Stimulated activated naive CD8-positive, alpha-beta T cell treated with anti-CD3 and anti-CD28 coated beads, Interleukin-15, amount 100 ng/mL, for 72 hours (primary cell): ENCODE data around the gene ADORA2A.
A peak's percentile ranks its signal among the peaks of the same experiment; 100 is the strongest.

ENCODE experiments used
- ATAC-seq: fragments of 150-1000 bp; cut with Tn5 transposase; 2 replicates; pipeline ENCODE4 v1.10.0; 2021; ENCODE audit warnings: mild to moderate bottlenecking, moderate library complexity
- DNase-seq, 2 donors: peaks; one replicate each; pipeline ENCODE4 v3.0.0; 2021 to 2022
- H3K27ac Mint-ChIP-seq, 2 donors: one replicate each; pipeline ENCODE4 v1.8.0; 2022; ENCODE audit warnings: mild to moderate bottlenecking in 2 of 2, mixed read lengths in 2 of 2, moderate library complexity in 2 of 2
- H3K27me3 Mint-ChIP-seq: one replicate; pipeline ENCODE4 v1.8.0; 2022; ENCODE audit warnings: mixed read lengths
- H3K4me1 Mint-ChIP-seq: one replicate; pipeline ENCODE4 v1.8.0; 2022; ENCODE audit warnings: mild to moderate bottlenecking, mixed read lengths
- H3K4me3 Mint-ChIP-seq, 2 donors: one replicate each; pipeline ENCODE4 v1.8.0; 2022; ENCODE audit warnings: mild to moderate bottlenecking in 2 of 2, mixed read lengths in 2 of 2, moderate library complexity in 1 of 2
- H3K9me3 Mint-ChIP-seq, 2 donors: one replicate each; pipeline ENCODE4 v1.8.0; 2022; ENCODE audit warnings: mixed read lengths in 2 of 2

ADORA2A gene

GRCh38 chr22:24400034-24400725 is 27.2 kb upstream of the ADORA2A start:
- Mint-ChIP-seq H3K27me3 (no peaks in the 10 kb centered on the region), H3K4me1 (peaks cover 59% of the 10 kb centered on the region), H3K27ac (peak overlapping the region in 1 of 2 donors; percentile 64), H3K9me3 (no peaks in the 10 kb centered on the region), H3K4me3 (no peak overlapping the region)
- ATAC-seq (peak; percentile 56), DNase-seq (no peak)

DNA sequence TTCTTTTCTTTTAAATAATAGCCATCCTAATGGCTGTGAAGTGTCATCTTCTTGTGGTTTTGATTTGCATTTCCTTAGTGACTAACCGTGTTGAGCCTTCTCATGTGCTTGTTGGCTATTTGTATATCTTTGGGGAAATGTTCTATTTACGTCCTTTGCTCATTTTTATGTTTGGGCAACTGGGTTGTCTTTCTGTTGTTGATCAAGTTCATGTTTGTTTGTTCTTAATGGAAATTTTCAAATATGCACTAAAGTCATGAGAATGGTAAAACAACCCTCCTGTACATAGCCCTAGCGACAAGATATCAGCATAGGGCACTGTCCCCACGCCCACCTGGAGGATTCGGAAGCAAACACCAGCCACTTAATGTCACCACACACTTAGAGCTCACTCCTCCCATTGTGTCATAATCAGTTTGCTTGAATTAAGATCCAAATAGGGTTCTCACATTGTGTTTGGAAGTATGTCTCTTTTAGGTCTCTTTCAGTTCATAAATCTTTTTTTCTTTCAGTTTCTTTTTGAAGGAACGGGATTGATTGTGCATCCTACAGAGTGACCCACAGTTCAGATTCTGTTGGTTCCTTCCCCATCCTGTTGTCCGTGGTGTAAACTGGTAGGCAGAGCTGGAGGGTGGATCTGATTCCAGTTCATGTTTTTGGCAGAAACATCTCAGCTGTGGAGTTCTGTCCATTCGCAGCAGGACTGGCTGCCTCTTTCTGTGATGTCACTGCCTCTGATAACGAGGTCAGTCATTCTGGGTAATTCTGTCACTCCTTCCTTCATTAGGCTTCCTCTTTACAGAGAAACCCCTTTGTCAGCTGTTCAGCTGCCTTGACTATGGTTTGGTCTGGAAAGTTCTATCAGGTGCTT is 26.4 kb upstream of the ADORA2A start:
- H3K9me3 Mint-ChIP-seq: no peaks in the 10 kb centered on the region
- no peaks in the 10 kb centered on the region for H3K27me3 Mint-ChIP-seq
- ATAC-seq (no peak), DNase-seq (no peak)
- peaks cover 63% of the 10 kb centered on the region for H3K4me1 Mint-ChIP-seq
- peak overlapping the region in 1 of 2 donors; percentile 7 for H3K4me3 Mint-ChIP-seq
- H3K27ac Mint-ChIP-seq: peak overlapping the region in 1 of 2 donors; percentile 64

- no peak overlapping the region for H3K4me3 Mint-ChIP-seq
- H3K4me1 Mint-ChIP-seq: peaks cover 73% of the 10 kb centered on the region
- H3K9me3 Mint-ChIP-seq: no peaks in the 10 kb centered on the region
- peak; percentile 60 for ATAC-seq
- no peak for DNase-seq
- peak overlapping the region in 1 of 2 donors; percentile 68 for H3K27ac Mint-ChIP-seq
- no peaks in the 10 kb centered on the region for H3K27me3 Mint-ChIP-seq
Measured at GRCh38 chr22:24401931-24402367, 25.4 kb upstream of the ADORA2A start.

GRCh38 chr22:24402460-24403192 is 24.8 kb upstream of the ADORA2A start:
- peak in 1 of 2 donors; percentile 54 for DNase-seq
- peak; percentile 90 for ATAC-seq
- Mint-ChIP-seq H3K4me3 (peak overlapping the region; percentile 14 to 30), H3K4me1 (peaks cover 80% of the 10 kb centered on the region), H3K9me3 (no peaks in the 10 kb centered on the region), H3K27ac (peak overlapping the region in 1 of 2 donors; percentile 68), H3K27me3 (no peaks in the 10 kb centered on the region)

- Mint-ChIP-seq H3K9me3 (no peaks in the 10 kb centered on the region), H3K4me1 (peaks cover 80% of the 10 kb centered on the region), H3K4me3 (no peak overlapping the region), H3K27me3 (no peaks in the 10 kb centered on the region), H3K27ac (peak overlapping the region in 1 of 2 donors; percentile 89)
- ATAC-seq (no peak), DNase-seq (no peak)
Measured at GRCh38 chr22:24403346-24403745, 24.1 kb upstream of the ADORA2A start.

DNA sequence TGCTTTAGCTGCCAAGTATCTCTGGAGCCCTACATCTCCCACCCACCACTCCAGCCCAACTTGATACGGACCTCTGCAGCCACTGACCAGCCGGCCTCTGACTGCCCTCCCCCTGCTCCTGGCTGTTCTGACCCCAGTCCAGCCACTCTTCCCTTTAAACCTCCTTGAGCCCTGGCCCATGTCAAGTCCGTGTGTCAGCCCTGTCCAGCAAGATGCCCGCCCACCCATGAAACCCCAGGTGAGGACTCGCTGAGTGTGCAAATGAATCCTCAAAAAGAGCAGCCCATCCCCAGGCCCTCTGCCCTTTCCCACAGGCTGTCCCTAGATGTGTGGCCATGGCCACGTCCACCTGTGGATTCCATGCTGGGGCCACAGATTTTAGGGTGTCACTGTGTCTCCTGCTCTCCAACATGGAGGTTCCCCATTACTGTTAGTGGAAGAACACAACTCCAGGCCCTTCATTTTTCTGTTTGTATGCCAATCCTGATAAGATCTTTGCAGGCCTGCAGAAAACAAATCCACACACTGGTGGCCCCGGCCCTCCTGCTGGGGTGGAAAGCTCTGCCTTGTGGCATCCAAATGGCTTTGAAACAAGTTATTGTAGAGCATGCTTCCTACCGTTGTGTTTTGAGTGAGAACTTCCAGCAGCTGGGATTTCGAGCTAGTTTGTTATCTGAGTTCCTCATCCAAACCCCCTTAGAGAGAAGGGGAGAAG is 22.7 kb upstream of the ADORA2A start:
- no peak overlapping the region for H3K4me3 Mint-ChIP-seq

DNA sequence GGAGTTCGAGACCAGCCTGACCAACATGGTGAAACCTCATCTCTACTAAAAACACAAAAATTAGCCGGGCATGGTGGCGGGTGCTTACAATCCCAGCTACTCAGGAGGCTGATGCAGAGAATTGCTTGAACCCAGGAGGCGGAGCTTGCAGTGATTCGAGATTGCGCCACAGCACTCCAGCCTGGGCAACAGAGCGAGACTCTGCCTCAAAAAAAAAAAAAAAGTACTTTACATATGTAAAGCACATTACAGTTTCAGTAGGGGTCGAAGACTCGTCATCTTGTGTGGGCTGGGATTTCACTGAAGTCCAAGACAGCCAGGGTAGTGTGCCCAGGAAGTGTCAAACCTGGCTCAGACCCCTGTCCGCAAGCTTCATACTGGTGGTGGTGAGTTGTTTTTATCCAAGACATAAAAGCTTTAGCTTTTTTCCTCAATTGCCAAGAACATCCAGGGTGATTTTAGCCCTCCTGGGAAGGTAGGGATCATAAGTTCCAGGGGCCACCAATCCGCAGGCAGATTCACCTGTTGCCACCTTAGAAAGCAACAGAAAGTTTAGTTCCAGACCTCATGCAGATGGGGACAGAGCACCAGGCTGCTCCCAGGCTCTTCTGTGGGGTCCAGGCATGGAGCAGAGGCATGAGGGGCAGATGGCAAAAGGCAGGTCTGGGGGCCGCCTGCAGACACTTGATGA is 21.6 kb upstream of the ADORA2A start:
- DNase-seq: no peak
- Mint-ChIP-seq H3K4me3 (no peak overlapping the region), H3K27me3 (no peaks in the 10 kb centered on the region), H3K4me1 (peaks cover 93% of the 10 kb centered on the region), H3K27ac (peak overlapping the region in 1 of 2 donors; percentile 74), H3K9me3 (no peaks in the 10 kb centered on the region)
- no peak for ATAC-seq

More for the DNA sequence above, 22.7 kb upstream of the ADORA2A start:
- Mint-ChIP-seq H3K4me1 (peaks cover 92% of the 10 kb centered on the region), H3K9me3 (no peaks in the 10 kb centered on the region), H3K27me3 (no peaks in the 10 kb centered on the region), H3K27ac (no peak overlapping the region)
- DNase-seq (no peak), ATAC-seq (no peak)

DNA sequence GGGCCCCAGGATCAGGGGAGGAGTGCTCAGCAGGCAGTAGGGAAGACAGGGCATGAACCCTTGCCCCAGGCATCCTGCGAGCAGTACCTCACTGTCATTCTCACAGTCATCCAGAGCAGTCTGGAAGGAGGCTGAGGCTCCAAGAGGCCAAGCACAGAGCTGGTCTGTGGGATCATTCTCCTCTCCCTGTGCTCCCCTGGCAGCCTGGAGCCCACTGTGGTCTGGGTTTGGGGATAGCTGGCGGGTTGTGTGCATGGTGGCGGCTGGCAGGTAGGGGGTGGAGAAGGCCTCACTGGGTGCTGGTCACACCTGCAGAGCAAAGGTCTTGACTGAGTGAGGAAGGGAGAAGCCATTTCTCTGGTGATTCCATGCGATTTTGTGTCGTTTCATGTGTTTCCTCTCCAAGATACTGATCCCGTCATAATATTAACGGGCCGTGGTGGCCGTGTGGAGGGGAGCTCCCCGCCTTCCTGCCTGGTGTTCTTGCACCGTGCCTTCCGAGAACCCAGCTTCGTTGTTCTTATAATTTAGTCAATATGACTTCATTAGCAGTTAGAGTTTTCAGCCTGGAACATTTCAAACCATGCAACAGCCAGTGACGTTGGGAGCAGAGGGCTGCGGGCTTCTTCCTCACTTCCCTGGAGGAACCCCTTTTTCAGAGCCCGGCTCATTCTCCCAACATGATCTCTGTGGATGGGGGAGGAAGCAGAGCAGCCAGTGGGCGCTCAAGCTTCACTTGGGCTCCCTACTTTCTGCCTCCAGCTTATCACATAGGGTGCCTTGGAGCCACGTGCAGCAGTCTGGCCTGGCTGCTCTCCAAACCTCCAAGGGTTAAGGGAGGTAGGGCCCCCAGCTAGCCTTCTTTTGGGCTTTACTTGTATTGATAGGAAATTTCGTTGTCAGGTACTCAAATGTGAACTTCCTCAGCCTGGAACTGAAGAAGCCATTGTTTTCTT is 20.8 kb upstream of the ADORA2A start:
- no peak for ATAC-seq
- Mint-ChIP-seq H3K9me3 (no peaks in the 10 kb centered on the region), H3K4me1 (peaks cover 88% of the 10 kb centered on the region), H3K27me3 (no peaks in the 10 kb centered on the region), H3K27ac (peak overlapping the region in 1 of 2 donors; percentile 36), H3K4me3 (peak overlapping the region; percentile 20 to 69)
- no peak for DNase-seq

- H3K27ac Mint-ChIP-seq: peak overlapping the region; percentile 21 to 72
- DNase-seq (no peak), ATAC-seq (no peak)
- peaks cover 81% of the 10 kb centered on the region for H3K4me1 Mint-ChIP-seq
- H3K9me3 Mint-ChIP-seq: no peaks in the 10 kb centered on the region
- H3K4me3 Mint-ChIP-seq: peak overlapping the region; percentile 20 to 69
- H3K27me3 Mint-ChIP-seq: no peaks in the 10 kb centered on the region
Measured at GRCh38 chr22:24407278-24407665, 20.1 kb upstream of the ADORA2A start.

GRCh38 chr22:24407884-24408283 is 19.5 kb upstream of the ADORA2A start:
- Mint-ChIP-seq H3K9me3 (no peaks in the 10 kb centered on the region), H3K27ac (peak overlapping the region in 1 of 2 donors; percentile 28), H3K4me3 (peak overlapping the region in 1 of 2 donors; percentile 21), H3K4me1 (peaks cover 75% of the 10 kb centered on the region), H3K27me3 (no peaks in the 10 kb centered on the region)
- DNase-seq: no peak
- no peak for ATAC-seq

DNA sequence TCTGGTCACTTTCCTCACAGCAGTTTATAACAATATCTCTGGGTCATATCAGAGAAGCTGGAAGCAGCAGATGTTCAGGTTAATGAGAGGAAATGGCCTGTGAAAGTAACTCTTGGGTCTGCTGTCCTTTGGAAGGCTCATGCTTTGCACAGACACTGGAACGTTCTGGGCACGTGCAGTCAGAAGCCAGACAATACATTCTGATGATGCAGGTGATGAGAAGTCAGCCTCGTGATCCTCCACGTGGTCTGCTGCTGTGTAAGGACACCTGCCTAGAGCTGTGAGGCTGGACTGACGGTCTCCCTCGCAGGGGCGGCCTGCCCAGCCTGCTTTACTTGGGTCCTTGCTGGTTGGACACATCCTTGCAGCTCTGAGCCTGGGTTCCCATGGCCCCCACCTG is 18.8 kb upstream of the ADORA2A start:
- Mint-ChIP-seq H3K9me3 (no peaks in the 10 kb centered on the region), H3K4me3 (no peak overlapping the region), H3K27ac (no peak overlapping the region), H3K4me1 (peaks cover 67% of the 10 kb centered on the region), H3K27me3 (no peaks in the 10 kb centered on the region)
- DNase-seq (no peak), ATAC-seq (no peak)

GRCh38 chr22:24409707-24410106 is 17.7 kb upstream of the ADORA2A start:
- ATAC-seq: no peak

GRCh38 chr22:24410110-24410856 is 17.1 kb upstream of the ADORA2A start:
- Mint-ChIP-seq H3K4me3 (peak overlapping the region; percentile 10 to 77), H3K27ac (peak overlapping the region; percentile 27 to 96), H3K4me1 (peaks cover 55% of the 10 kb centered on the region), H3K27me3 (no peaks in the 10 kb centered on the region), H3K9me3 (no peaks in the 10 kb centered on the region)
- peak; percentile 37 to 64 for DNase-seq
- peak; percentile 84 for ATAC-seq

More at GRCh38 chr22:24409707-24410106, 17.7 kb upstream of the ADORA2A start:
- H3K9me3 Mint-ChIP-seq: no peaks in the 10 kb centered on the region
- peak overlapping the region in 1 of 2 donors; percentile 77 for H3K4me3 Mint-ChIP-seq
- no peak for DNase-seq
- no peaks in the 10 kb centered on the region for H3K27me3 Mint-ChIP-seq
- peaks cover 60% of the 10 kb centered on the region for H3K4me1 Mint-ChIP-seq
- H3K27ac Mint-ChIP-seq: peak overlapping the region in 1 of 2 donors; percentile 96
